Measurements from ENCODE around the gene ZBTB17.
"Not testable (repeated sequence)": the region's sequence is repeated elsewhere in the genome, so short reads cannot be mapped to it uniquely, and the experiment has no call there.

Gene ZBTB17

GRCh38 chr1:16010837-16011236 is 34.9 kb upstream of the ZBTB17 start:
- no peak for DNase-seq

DNA sequence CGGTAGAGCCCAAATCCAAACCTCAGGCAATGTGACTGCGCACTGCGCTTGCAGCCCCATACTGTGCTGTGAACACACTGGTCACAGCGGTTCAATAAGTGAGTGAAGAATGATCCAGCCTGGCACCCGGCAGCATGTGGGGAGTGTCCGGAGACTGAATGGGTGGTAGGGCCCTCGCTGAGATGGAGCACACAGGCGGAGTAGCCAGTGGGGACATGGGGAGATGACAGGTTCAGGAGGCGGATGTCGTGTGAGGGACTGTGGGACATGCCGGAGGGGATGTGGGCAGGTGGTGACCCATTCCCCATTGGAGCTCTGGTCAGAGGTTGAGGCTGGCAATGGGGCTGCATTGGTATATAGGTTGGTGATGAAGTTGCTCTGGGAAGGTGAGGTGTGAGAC is 33.8 kb upstream of the ZBTB17 start:
- DNase-seq: no peak

- peak; percentile 60 for DNase-seq
Observed at GRCh38 chr1:16009030-16009460, 33.1 kb upstream of the ZBTB17 start.

DNA sequence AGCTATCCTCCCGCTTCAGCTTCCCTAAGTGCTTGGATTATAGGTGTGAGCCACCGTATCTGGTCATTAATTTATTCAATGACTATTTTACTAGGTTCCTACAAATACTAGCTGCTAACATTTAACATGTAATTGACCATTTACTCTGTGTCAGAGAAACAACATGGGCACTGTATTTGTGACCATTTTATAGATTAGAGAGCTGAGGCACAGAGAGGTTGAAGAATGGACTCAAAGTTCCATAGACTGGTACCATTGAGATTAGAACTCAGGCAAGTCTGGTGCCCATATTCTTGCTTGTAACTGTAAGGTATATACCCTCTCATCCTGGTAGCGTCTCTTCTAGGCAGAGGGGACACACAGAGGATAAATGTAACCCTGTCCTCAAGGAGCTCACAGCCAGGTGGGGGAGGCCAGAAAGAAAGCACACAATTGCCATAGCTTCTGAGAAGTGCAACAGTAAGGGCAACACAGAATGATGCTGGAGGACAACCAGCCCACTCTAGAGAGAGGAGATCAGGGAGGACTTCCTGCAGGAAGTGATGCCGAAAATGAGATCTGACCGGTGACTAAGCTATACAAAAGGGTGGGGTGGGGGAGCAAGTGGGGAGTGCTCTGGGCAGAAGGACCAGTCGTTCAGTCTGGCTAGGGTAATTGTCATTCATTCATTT is 31.9 kb upstream of the ZBTB17 start:
- no peak for DNase-seq

DNA sequence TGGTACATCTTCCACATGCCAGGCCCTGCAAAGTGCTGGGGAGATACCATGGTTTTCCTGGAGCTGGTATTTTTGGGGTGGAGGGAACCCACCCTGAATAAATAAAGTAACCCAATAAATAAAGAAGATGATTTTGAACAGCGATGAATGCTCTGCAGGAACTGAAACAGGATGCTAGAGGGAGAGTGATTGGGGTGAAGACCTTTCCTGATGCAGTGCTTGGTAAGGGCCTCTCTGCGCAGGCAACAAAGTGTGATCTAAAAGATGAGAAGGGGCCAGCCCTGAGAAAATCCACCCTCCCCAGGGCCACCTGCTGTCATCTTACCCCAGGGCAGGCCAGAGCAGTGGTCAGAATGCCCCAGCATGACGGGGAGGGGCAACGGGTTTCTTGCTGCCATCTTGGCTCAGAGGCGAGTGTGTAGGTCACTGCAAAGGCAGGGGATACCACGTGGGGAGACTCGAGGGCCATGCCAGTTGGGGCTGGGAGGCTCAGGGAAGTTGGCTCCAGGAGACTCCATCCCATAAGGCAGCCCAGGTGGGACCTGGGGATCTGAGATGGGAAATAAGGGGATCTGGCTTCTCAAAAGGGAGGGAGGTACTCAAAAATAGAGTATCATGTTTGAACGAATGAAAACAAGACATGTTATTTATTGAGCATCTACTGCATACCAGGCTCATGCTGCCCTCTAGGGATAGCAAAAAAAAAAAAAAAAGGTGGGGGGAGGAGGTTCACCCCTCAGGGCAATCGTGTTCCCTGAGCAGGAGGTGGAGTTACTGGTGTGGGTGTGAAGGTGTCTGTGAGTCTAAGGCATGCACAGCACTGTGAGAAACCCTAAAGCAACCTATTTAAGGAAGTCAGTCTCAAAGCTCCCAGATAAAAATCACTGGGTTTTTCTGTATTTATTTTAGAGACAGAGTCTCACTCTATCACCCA is 30.9 kb upstream of the ZBTB17 start:
- no peak for DNase-seq

DNA sequence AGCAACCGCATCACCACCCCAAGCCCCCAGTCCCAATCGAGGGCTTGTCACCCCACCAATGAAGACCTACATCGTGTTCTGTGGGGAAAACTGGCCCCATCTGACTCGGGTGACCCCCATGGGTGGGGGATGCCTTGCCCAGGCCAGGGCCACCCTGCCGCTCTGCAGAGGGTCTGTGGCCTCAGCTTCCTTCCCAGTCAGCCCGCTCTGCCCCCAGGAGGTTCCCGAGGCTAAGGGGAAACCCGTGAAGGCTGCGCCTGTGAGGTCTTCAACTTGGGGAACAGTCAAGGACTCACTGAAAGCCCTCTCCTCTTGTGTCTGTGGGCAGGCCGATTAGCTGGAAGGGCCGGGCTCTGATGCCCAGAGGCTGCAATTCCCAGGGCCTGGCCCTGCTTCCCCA is 30.1 kb upstream of the ZBTB17 start:
- DNase-seq: no peak

- no peak for DNase-seq
Observed at GRCh38 chr1:16005597-16005996, 29.7 kb upstream of the ZBTB17 start.

GRCh38 chr1:16001274-16001673 is 25.4 kb upstream of the ZBTB17 start:
- not testable (repeated sequence) for DNase-seq

DNA sequence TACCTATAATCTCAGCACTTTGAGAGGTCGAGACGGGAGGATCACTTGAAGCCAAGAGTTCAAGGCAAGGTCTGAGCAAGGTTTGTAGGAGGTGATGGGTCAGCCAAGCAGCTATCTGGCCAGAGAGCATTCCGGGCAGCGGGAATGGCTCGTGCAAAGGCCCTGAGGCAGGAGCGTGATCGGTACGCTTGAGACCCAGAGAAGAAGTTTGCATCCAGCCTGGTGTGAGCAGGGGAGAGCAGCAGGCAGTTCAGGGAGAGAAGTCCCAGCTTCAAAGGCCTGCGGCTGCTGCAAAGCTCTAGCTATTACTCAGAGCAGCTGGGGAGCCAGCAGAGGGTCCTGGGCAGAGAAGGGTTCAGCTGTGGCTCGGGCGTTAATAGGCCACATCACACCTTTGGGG is 23.0 kb upstream of the ZBTB17 start:
- no peak for DNase-seq

- DNase-seq: no peak
Observed at GRCh38 chr1:15997637-15998280, 21.9 kb upstream of the ZBTB17 start.

DNA sequence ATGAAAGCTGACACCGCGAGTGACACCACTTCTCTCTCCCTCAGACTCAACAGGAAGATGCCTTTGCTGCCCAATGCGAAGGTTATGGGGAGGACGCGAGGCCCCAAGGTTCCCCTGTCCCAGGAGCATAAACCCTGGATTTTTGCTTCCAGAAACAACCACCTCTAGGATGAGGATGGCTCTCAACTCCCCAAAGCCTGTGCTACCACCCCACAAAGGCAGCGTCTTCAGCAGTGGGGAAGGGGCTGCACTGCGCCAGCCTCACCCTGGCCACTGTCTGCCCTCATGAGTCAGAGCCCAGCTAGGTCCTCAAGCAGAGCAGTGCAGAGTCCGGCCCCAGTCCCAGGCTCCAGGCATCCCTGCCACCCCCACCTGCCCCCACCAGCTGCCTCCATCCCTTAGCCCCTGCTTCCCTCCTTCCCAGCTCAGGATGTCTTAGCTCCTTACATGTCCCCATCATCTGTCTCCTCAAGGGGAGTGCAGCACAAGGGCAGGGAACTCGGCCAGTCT is 21.2 kb upstream of the ZBTB17 start:
- DNase-seq: no peak

DNA sequence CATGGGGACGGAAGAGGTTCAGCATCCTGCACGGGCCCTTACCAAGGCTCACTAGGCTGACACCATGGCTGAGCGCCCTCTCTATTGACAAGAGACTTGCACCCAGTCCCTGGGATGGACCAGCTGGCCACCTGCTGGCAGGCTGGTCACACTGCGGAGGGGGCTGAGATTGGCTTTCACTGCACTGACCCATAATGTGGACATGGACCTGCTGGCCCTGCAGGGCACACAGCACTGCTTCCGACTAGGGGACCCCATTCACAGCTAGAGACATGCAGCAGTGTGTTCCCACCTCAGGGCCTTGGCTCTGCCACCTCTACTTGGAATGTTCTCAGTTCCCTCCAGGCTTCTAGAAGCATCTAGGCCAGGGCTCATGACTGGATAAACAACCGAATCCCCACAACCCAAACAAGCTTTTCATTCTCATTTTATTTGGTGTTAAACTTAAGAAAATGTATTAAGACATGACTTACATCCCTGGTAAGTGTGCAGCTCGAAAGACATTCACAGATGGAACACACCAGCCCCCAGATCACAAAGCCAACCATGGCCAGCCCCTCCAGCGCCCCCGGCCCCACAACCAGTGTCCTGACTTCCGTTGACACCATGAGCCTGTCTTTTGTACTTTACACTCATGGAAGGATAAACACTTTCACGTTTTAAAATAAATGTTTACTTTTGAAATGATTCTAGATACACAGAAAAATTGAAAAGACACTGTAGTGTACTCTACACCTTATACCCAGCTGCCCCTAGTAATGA is 18.9 kb upstream of the ZBTB17 start:
- DNase-seq: peak; percentile 2

DNA sequence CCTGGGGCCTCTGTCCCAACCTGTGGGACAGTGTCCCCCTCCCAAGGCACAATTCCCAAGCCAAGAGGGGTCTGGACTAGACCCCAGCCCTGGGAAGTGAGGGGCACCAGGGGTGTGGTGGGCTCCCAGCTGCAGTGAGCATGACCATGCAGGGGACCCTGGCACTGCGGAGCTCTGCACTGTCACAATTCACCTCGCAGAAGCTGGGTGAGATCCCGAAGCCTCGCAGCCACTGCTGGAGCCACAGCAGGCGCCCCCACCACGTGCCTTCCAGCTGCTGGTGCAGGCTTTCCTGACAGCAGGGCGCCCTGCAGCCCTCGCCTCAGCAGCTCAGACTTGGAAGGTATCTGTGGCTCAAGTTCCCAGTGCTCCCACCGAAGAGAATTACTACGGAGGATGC is 18.2 kb upstream of the ZBTB17 start:
- DNase-seq: no peak

DNA sequence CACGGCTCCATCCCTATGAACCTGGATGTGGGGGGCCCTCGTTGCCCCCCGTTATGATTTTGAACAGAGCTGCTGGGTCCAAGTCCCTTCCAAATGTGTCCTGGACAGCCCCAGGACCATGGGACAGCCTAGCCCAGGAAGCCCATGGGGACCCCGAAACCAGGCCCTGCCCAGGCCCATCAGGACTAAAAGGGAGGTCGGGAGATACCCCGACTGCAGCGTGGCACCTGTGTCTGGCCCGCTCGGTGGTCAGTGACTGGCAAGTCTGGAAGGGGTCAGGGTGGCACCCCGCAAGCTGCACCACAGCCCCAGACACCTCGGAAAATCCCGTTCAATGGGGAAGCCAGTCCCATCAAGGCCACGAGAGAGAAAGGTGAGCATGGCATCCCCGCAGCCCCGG is 17.8 kb upstream of the ZBTB17 start:
- no peak for DNase-seq

DNA sequence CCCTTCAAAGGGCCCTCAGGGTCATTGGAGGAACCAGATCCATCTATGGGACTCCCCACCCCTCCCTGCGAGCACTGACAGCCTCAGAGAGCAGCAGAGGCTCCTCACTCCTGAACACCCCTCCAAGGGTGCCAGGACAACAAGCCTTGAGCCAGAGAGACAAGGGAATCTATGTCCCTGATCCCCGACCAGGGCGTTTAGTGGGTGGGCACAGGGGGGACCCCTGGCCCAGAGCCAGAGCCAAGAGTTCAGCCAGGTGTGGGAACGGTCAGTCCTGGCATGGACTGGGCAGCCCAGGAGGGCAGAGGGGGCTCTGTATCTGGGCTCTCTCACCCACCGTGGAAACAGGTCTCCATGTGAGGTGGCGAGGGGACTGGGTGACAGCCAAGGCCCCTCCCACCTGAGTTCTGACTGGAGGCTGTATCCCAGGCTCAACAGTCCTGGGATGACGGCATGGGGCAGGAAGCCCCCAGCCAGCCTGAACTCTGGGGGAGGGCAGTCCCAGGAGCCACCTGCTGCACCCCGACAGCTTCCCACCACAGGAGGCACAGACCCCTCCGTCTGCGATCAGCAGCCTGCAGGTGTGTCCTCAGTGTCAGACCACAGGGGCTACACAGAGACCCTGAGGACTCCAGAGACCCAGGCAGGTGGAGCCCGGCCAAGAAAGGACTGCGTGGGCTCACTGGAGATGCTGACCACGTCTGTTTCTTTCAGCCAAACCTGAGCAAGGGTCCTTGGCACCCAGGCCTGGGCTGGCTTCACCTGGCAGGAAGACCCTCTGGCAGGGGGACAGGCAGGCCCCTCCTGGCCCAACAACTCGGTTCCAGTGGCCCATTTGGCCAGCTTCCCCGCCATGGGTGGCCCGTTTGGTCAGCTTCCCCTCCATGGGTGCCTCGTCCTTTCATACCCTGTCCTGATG is 16.9 kb upstream of the ZBTB17 start:
- DNase-seq: no peak

DNA sequence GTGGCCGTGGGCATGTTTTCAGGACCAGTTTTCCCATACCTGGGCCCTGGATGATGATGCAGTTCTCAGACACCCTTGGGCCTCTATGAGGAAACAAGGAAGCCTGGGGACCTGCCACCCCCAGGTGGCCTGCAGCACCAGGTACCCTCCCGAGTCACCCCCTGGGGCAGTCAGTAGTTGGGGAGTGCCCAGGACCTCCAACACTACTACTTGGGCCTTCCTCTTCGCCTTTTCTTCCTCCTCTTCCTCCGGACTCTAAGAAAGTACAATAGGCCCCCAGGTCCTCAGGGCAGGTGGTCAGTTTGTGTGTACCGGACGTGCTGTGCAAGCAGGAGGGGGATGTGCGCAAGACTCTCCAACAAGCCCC is 16.3 kb upstream of the ZBTB17 start:
- DNase-seq: no peak

DNA sequence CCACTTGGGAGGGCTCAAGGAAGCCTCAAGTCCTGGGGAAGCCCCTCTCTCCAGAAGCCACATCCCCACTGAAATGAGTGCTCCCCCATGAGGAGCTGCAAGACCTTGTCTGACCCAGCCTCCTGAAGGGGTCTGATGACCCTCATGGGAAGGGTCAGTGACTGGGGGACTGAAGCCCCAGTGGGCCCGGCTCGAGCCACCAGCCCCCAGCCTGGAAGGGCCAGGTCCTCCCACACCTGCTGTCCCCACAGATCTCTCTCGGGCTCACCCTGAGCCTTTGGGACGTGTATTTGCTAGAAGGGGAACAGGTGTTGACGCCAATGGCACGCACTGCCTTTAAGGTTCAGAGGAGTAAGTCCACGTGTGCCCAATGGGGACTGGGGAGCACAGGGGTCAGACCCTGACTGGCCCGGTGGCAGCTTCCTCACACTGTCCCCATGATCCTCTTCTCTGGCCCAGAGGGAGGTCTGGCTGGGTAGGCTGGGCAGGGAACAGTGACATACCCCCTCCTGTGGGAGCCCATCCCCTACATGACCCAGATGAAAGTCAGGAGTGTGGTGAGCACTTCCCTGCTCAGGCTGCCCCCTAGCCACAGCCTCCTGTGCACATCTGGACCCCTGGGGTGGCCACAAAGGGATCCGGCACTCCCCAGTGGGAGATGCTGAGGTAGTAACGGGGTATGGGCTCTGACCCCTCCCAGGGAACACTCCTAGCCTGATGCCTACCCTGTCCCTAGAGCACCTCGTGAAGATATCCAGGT is 15.7 kb upstream of the ZBTB17 start:
- DNase-seq: no peak

DNA sequence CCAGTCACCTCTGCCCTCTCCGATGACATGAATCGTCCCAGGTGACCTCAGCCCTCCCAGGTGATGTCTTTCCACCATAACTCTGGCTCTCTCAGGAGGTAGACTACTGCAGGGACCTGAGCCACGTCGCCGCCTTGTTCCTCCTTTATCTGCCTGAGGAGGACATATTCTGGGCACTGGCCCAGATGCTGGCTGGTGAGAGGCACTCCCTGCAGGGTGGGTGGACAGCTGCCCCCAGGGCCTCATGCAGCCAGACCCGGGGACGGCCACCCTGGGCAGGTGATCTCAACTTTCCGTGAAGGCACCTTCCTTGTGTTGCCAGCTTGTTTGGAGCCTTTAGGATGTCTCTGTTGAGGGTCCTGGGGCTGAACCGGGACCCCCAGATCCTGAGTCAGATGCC is 13.9 kb upstream of the ZBTB17 start:
- DNase-seq: no peak

DNA sequence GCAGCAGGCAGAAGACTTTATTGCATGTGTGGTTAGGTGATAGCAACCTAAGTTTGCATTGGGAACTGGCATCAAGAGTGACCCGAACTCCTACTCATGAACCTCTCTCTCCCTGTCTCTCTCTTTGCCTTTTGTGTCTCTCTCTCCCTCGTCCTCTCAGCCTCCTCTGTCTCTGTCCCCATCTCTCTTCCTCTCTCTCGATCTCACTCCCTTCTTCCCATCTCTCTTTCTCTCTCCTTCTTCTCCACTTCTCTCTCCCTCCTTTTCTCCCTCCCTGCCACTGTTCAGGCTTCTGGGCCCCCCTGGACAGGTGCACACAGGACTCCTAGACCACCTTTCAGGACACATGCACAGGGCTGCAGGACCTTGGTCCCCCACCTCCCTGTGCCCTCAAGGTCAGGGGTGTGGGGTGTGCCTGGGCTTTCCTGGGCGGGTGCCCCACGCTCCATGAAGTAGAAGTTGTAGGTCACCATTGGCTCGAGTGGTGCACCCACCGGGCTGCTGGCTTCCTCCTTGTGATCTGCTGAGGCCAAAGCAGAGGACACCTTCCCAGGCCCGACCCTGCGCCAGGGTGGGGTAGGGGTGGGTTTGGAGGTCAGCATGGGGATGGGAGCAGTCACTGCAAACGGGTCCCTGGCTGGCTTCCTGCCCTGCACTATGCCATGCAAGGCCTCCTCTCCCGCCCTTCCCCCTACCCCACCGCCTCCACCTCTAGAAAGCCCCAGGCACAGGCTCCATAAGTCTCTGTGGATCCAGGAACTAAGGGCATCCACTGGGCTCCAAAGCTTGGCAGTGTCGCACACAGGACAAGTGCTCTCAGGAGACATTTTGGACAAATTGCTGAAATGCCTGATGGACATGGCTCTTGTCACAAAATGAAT is 13.2 kb upstream of the ZBTB17 start:
- no peak for DNase-seq
